Panc1 (cell line): ENCODE measurements around the gene COL4A2.

ENCODE experiments used
- CTCF ChIP-seq: fragments of 450-650 bp; IDR thresholded peaks from 2 replicates; pipeline ENCODE4 v1.5.1; 2017; ENCODE audit warnings: mild to moderate bottlenecking
- POLR2AphosphoS5 ChIP-seq: IDR thresholded peaks from 2 replicates; pipeline ENCODE4 v1.6.1; 2012; ENCODE audit warnings: mild to moderate bottlenecking, low read depth, low read length, moderate library complexity
- REST ChIP-seq, 2 experiments: IDR thresholded peaks; 2 replicates each; pipeline ENCODE4 v1.6.1; 2011 to 2012; ENCODE audit warnings: low read depth in 2 of 2, control low read depth in 1 of 2, low read length in 1 of 2, mild to moderate bottlenecking in 1 of 2, moderate library complexity in 1 of 2; ENCODE audit not compliant: insufficient read depth in 1 of 2
- SIN3A ChIP-seq: IDR thresholded peaks from 2 replicates; pipeline ENCODE4 v1.6.1; 2012; ENCODE audit warnings: low read depth, mild to moderate bottlenecking, low read length, moderate library complexity, borderline replicate concordance; ENCODE audit not compliant: insufficient read depth
- TCF7L2 ChIP-seq: IDR thresholded peaks from 2 replicates; pipeline ENCODE4 v1.6.1; 2011; ENCODE audit warnings: mild to moderate bottlenecking, low read depth, low read length, inconsistent platforms

GRCh38 chr13:110518571-110518970 lies 211.5 kb downstream of the COL4A2 start:
- no peak for TF ChIP-seq CTCF
- TF ChIP-seq SIN3A: no peak
- TF ChIP-seq TCF7L2: no peak
- TF ChIP-seq POLR2AphosphoS5: no peak
- no peak for TF ChIP-seq REST (IDR thresholded peaks at IDR 0.05; ENCODE audit: insufficient read depth in 1 of 2, low read depth in 2 of 2, low read length in 1 of 2)
